ENCODE results near the gene ACTA1.
"Not testable (repeated sequence)": the region's sequence is repeated elsewhere in the genome, so short reads cannot be mapped to it uniquely, and the experiment has no call there.

ACTA1 gene

GRCh38 chr1:229409616-229410369 lies 24.1 kb downstream of the ACTA1 start:
- DNase-seq (ENCODE audit: low spot score): no peak

GRCh38 chr1:229408458-229409037 lies 25.3 kb downstream of the ACTA1 start:
- DNase-seq (ENCODE audit: low spot score): peak; percentile 56

- DNase-seq (ENCODE audit: low spot score): no peak
Measured at GRCh38 chr1:229407206-229408026, 26.5 kb downstream of the ACTA1 start.

- DNase-seq (ENCODE audit: low spot score): no peak
Measured at GRCh38 chr1:229406798-229407197, 27.1 kb downstream of the ACTA1 start.

- no peak for DNase-seq (ENCODE audit: low spot score)
Measured at GRCh38 chr1:229403573-229403972, 30.3 kb downstream of the ACTA1 start.

GRCh38 chr1:229402993-229403392 lies 30.9 kb downstream of the ACTA1 start:
- DNase-seq (ENCODE audit: low spot score): no peak

- DNase-seq (ENCODE audit: low spot score): not testable (repeated sequence)
Measured at GRCh38 chr1:229402329-229402728, 31.6 kb downstream of the ACTA1 start.

- no peak for DNase-seq (ENCODE audit: low spot score)
Measured at GRCh38 chr1:229397762-229398161, 36.1 kb downstream of the ACTA1 start.

GRCh38 chr1:229396585-229397206 lies 37.2 kb downstream of the ACTA1 start:
- DNase-seq (ENCODE audit: low spot score): no peak

GRCh38 chr1:229394517-229394916 lies 39.4 kb downstream of the ACTA1 start:
- not testable (repeated sequence) for DNase-seq (ENCODE audit: low spot score)

GRCh38 chr1:229392936-229393335 lies 41.0 kb downstream of the ACTA1 start:
- DNase-seq (ENCODE audit: low spot score): no peak

- DNase-seq (ENCODE audit: low spot score): no peak
Measured at GRCh38 chr1:229390130-229390529, 43.8 kb downstream of the ACTA1 start.

GRCh38 chr1:229388897-229389580 lies 44.9 kb downstream of the ACTA1 start:
- DNase-seq (ENCODE audit: low spot score): peak; percentile 78

GRCh38 chr1:229385853-229386456 lies 47.9 kb downstream of the ACTA1 start:
- DNase-seq (ENCODE audit: low spot score): no peak

GRCh38 chr1:229384822-229385221 lies 49.1 kb downstream of the ACTA1 start:
- DNase-seq (ENCODE audit: low spot score): no peak

GRCh38 chr1:229383961-229384360 lies 49.9 kb downstream of the ACTA1 start:
- DNase-seq (ENCODE audit: low spot score): no peak

- DNase-seq (ENCODE audit: low spot score): no peak
Measured at GRCh38 chr1:229383188-229383587, 50.7 kb downstream of the ACTA1 start.
